Keratinocyte (primary cell): Measurements from ENCODE around the gene KRTAP12-1. TPM values are rescaled to one million over a fixed set of nuclear protein-coding genes. Genes with fewer than 3 reads are reported as not detected.

Experiments
- DNase-seq: peaks from one replicate; pipeline ENCODE4 v3.0.0-alpha.2; 2011; ENCODE audit warnings: low read depth, missing footprints, low spot score
- FAIRE-seq: peaks from 2 replicates; lab custom pipeline; 2011; peaks lifted over from hg19 to GRCh38; lab: Jason Lieb, UNC
- H2AFZ ChIP-seq: 2 replicates; pipeline ENCODE4 v1.6.0; 2012; ENCODE audit warnings: low read length, control low read depth, inconsistent platforms; ENCODE audit not compliant: control insufficient read depth
- H3K27ac ChIP-seq: 2 replicates; pipeline ENCODE4 v1.5.1; 2011; ENCODE audit warnings: low read length; ENCODE audit not compliant: control insufficient read depth, insufficient read depth
- H3K27me3 ChIP-seq: 3 replicates; pipeline ENCODE4 v1.6.0; 2011; ENCODE audit warnings: low read length; ENCODE audit not compliant: control insufficient read depth, insufficient read depth; ENCODE audit errors: extremely low read depth
- H3K36me3 ChIP-seq, 2 experiments: 2 replicates in 1 of 2; 3 replicates in 1 of 2; pipeline ENCODE4 v1.5.1; 2011; ENCODE audit warnings: low read length in 2 of 2, mild to moderate bottlenecking in 1 of 2; ENCODE audit not compliant: control insufficient read depth in 2 of 2, insufficient read depth in 2 of 2; ENCODE audit errors: extremely low read depth in 1 of 2
- H3K4me1 ChIP-seq: 3 replicates; pipeline ENCODE4 v1.5.1; 2011; ENCODE audit warnings: low read length; ENCODE audit not compliant: control insufficient read depth, insufficient read depth; ENCODE audit errors: extremely low read depth
- H3K4me2 ChIP-seq: 3 replicates; pipeline ENCODE4 v1.6.0; 2011; ENCODE audit warnings: low read depth, low read length; ENCODE audit not compliant: control insufficient read depth, insufficient read depth; ENCODE audit errors: extremely low read depth
- H3K4me3 ChIP-seq, 3 experiments: fragments of 200-600 bp in 1 of 3; sonication (generic) in 1 of 3; 2 replicates in 2 of 3; 3 replicates in 1 of 3; pipeline ENCODE4 v1.5.1; 2011 to 2016; ENCODE audit warnings: low read length in 3 of 3, mild to moderate bottlenecking in 3 of 3, control low read depth in 2 of 3, inconsistent platforms in 1 of 3, low read depth in 1 of 3, mixed read lengths in 1 of 3, mixed run types in 1 of 3, moderate library complexity in 1 of 3; ENCODE audit not compliant: control insufficient read depth in 2 of 3, insufficient read depth in 2 of 3; ENCODE audit errors: extremely low read depth in 1 of 3
- H3K79me2 ChIP-seq: 2 replicates; pipeline ENCODE4 v1.6.0; 2012; ENCODE audit warnings: low read length; ENCODE audit not compliant: control insufficient read depth, insufficient read depth
- H3K9ac ChIP-seq: 3 replicates; pipeline ENCODE4 v1.6.0; 2011; ENCODE audit warnings: low read length; ENCODE audit not compliant: control insufficient read depth, insufficient read depth; ENCODE audit errors: extremely low read depth
- H3K9me1 ChIP-seq: 3 replicates; pipeline ENCODE4 v1.6.0; 2011; ENCODE audit warnings: low read length; ENCODE audit not compliant: control insufficient read depth, insufficient read depth; ENCODE audit errors: extremely low read depth
- H3K9me3 ChIP-seq: 2 replicates; pipeline ENCODE4 v1.5.1; 2012; ENCODE audit warnings: low read depth, low read length; ENCODE audit not compliant: control insufficient read depth
- H4K20me1 ChIP-seq: 3 replicates; pipeline ENCODE4 v1.6.0; 2011; ENCODE audit warnings: low read length; ENCODE audit not compliant: control insufficient read depth, insufficient read depth; ENCODE audit errors: extremely low read depth
- EZH2 ChIP-seq: IDR thresholded peaks from one replicate; pipeline ENCODE4 v1.6.1; 2012; ENCODE audit warnings: inconsistent platforms, mild to moderate bottlenecking, low read length, moderate library complexity
- dilution Hi-C: fragments of 300-500 bp; cut with MboI; formaldehyde crosslinking; loops from one replicate; pipeline ENCODE4 v1.7.0; 2020; ENCODE audit warnings: low sequenced_read_pairs; ENCODE audit not compliant: extremely low pct_ligation_motif_present
- polyA plus RNA-seq, 5 experiments: library from polyadenylated mRNA; depleted of rRNA in 3 of 5; stranded (reverse) in 3 of 5; stranded (forward) in 1 of 5; unstranded in 1 of 5; fragments of >200 nt; gene quantifications; 1 replicate in 1 of 5; 2 replicates in 3 of 5; 3 replicates in 1 of 5; pipeline versions ENCODE4 v1.2.1 to v1.2.3, GENCODE V29; 2011 to 2012; ENCODE audit warnings: missing spikeins in 2 of 5, low read depth in 1 of 5, low replicate concordance in 1 of 5
- TF ChIP-seq, protein P1 (sequence below), 3 experiments: IDR thresholded peaks in 1 of 3; conservative IDR thresholded peaks in 1 of 3; optimal IDR thresholded peaks in 1 of 3; 2 replicates in 2 of 3; 3 replicates in 1 of 3; pipeline versions ENCODE3 to v1.5.1; 2011; ENCODE audit warnings: low read length in 3 of 3, mild to moderate bottlenecking in 3 of 3, moderate library complexity in 2 of 3, control low read depth in 1 of 3, inconsistent platforms in 1 of 3; ENCODE audit not compliant: insufficient read depth in 2 of 3; ENCODE audit errors: extremely low read depth in 1 of 3

Gene KRTAP12-1
- polyA plus RNA-seq, 1 donor (not counting 4 experiments of a cell fraction or from before 2014, with no cell fraction given), result not detected

DNA sequence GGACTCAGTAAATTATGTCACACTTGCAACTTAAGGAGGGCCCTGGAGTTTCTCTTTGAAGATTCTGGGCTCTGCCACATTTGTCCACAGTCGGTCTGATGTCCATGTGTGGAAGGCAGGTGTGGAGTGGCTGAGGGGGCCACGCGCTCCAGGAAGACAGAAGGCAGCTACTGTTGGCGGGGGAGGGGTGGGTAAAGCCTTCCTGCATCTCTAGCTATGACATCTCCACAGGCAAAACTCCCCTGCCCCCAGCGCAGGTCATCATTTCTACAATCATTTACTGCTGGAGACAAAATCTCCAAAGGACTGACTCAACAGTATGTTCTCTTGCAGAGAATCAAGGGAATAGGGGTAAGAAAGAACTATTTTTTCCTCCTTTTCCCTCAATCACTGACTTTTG lies 40.8 kb upstream of the KRTAP12-1 start:
- H2AFZ ChIP-seq, result no peak overlapping the region
- no peaks in the 10 kb centered on the region for H3K79me2 ChIP-seq
- H3K9me3 ChIP-seq, result no peaks in the 10 kb centered on the region
- no peak overlapping the region for H3K27ac ChIP-seq
- no peak for DNase-seq
- TF ChIP-seq EZH2, result no peak
- TF ChIP-seq, protein P1, sequence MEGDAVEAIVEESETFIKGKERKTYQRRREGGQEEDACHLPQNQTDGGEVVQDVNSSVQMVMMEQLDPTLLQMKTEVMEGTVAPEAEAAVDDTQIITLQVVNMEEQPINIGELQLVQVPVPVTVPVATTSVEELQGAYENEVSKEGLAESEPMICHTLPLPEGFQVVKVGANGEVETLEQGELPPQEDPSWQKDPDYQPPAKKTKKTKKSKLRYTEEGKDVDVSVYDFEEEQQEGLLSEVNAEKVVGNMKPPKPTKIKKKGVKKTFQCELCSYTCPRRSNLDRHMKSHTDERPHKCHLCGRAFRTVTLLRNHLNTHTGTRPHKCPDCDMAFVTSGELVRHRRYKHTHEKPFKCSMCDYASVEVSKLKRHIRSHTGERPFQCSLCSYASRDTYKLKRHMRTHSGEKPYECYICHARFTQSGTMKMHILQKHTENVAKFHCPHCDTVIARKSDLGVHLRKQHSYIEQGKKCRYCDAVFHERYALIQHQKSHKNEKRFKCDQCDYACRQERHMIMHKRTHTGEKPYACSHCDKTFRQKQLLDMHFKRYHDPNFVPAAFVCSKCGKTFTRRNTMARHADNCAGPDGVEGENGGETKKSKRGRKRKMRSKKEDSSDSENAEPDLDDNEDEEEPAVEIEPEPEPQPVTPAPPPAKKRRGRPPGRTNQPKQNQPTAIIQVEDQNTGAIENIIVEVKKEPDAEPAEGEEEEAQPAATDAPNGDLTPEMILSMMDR (optimal IDR thresholded peaks at IDR 0.05 in 1 of 3, IDR thresholded peaks at IDR 0.05 in 1 of 3, conservative IDR thresholded peaks at IDR 0.05 in 1 of 3; ENCODE audit: extremely low read depth in 1 of 3, insufficient read depth in 2 of 3, low read length in 3 of 3), result no peak
- no peaks in the 10 kb centered on the region for H3K36me3 ChIP-seq
- peaks cover 26% of the 10 kb centered on the region for H3K27me3 ChIP-seq
- dilution Hi-C loops, result no loop called here
- H3K9me1 ChIP-seq, result no peaks in the 10 kb centered on the region
- no peak overlapping the region for H3K9ac ChIP-seq
- H3K4me3 ChIP-seq, result no peak overlapping the region
- no peak for FAIRE-seq
- H4K20me1 ChIP-seq, result no peaks in the 10 kb centered on the region
- no peaks in the 10 kb centered on the region for H3K4me1 ChIP-seq
- H3K4me2 ChIP-seq, result no peak overlapping the region

DNA sequence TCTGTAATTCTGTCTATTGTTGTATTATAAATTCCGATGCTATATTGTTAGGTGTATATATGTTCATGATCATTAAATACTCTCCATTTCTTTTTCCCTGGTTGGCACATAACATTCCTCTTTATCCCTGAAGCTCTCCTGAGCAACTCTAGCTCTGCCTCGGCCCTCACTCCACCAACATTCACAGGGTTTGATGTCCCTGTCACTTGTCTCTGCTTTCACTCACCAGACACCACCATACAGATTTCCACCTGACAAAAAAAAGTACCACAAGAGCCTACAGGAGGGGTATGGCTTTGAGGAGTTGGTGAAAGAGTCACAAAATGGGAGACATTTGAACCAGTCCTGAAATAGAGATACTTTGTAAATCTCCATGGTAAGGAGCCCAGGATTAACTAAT lies 38.2 kb upstream of the KRTAP12-1 start:
- TF ChIP-seq, protein P1 (optimal IDR thresholded peaks at IDR 0.05 in 1 of 3, IDR thresholded peaks at IDR 0.05 in 1 of 3, conservative IDR thresholded peaks at IDR 0.05 in 1 of 3; ENCODE audit: extremely low read depth in 1 of 3, insufficient read depth in 2 of 3, low read length in 3 of 3), result no peak
- TF ChIP-seq EZH2, result no peak
- H3K4me2 ChIP-seq, result no peak overlapping the region
- H3K4me3 ChIP-seq, result no peak overlapping the region
- no peak overlapping the region for H2AFZ ChIP-seq
- dilution Hi-C loops, result no loop called here
- no peaks in the 10 kb centered on the region for H4K20me1 ChIP-seq
- no peak for DNase-seq
- H3K9me3 ChIP-seq, result peaks cover 2% of the 10 kb centered on the region
- no peaks in the 10 kb centered on the region for H3K9me1 ChIP-seq
- no peak overlapping the region for H3K27ac ChIP-seq
- H3K27me3 ChIP-seq, result peaks cover 20% of the 10 kb centered on the region
- no peaks in the 10 kb centered on the region for H3K4me1 ChIP-seq
- no peak overlapping the region for H3K9ac ChIP-seq
- no peaks in the 10 kb centered on the region for H3K79me2 ChIP-seq
- no peak for FAIRE-seq
- H3K36me3 ChIP-seq, result no peaks in the 10 kb centered on the region
